ENCODE data around the gene LRRC43. TPM values are rescaled to one million over a fixed set of nuclear protein-coding genes. Genes with fewer than 3 reads are reported as not detected.
"Not testable (repeated sequence)": the region's sequence is repeated elsewhere in the genome, so short reads cannot be mapped to it uniquely, and the experiment has no call there.

LRRC43 gene
- total RNA-seq, 2 donors from 2014 or later = 0.68 to 0.71 TPM

DNA sequence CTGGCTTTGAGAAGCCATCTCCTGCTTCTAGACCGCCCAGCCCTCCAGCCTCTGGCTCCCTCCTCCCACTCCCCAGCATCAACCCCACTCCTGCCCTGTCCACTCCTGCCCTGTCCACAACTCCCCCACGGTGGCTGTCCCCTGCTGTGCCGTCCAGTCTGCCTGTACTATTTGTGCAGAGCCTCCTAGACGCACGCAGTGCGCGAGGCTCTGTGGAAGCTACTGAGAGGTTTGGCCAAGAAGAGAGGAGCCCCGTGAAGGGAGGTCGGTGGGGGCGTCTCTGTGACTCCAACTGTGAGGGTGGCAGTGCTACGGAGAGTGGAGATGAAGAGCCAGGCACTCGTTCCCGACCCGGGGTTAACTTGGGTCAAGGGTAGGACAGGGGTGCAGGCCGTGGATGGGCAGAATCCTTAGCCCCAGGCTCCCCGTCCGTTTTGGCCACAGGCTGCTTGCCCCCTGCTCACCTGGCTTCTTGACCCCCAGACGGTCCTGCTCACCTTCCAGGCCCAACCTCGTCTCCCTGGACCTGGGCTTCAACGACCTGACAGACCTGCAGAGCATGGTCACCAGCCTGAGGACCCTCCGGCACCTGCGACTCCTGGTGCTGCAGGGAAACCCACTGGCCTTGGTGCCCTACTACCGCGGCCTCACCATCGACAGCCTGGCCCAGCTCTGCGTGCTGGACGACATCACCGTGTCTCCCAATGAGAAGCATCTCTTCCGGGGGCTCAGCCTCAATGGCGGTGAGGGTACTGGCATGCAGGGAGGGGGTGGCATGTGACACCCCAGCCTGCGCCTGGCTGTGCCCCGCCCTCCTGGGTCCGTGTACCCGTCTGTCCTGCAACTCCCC lies 6.9 kb downstream of the LRRC43 start:
- intact Hi-C loops (cut with DNase I) = no loop called here
- ATAC-seq (no peak), DNase-seq (no peak)

DNA sequence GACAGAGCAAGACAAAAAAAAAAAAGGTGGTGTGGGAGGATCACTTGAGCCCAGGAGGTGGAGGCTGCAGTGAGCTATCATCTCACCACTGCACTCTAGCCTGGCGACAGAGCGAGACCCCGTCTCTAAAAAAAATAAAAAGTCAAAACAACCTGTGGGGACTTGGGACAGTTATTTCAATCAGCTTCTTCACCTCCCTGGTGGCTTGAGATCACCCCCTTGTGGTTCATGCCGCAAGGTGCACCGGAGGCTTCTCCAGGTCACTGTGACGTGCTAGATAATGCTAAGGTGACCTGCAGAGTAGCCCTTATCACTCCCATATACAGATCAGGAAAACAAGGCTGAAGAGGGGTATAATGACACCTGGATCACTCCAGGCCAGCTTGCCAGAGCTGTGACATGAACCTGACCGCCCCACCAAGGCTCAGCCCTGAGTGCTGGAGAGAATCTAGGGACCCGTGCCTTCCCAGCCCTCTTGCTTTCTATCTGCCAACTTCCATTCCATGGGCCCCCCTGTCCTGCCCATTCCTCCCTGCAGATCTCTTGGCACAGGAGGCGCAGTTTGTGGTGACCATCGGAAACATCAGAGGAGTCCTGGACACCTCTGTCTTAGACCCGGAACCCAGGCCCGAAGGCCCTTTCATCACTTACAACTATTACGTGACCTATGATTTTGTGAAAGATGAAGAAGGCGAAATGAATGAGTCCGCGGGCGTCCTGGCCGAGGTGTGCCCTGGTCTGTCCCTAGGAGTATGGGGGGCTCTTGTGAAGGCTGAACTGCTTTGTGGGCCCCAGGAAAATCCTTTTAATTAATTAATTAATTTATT lies 8.1 kb downstream of the LRRC43 start:
- no peak for DNase-seq
- ATAC-seq = peak; percentile 53 to 73
- intact Hi-C loops (cut with DNase I) = no loop called here

DNA sequence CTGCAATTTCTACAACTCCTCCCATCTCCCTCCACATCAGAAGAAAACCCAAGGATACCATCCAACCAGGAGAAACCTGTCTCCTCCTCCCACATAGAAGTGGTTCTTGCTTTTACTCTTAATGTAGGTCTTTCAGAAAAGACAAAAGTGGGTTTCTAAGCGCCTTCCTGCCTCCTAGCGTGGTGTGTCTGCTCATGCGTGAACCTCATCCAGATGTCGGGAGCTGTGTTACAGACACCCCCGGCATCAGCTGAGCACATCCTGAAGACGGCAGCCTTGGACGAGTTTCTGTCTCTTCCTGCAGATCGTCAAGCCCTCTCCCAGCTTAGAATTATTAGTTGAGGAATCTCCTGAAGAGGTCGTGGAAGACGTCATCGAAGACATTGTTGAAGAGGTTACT lies 9.5 kb downstream of the LRRC43 start:
- DNase-seq (no peak), ATAC-seq (no peak)
- intact Hi-C loops (cut with DNase I) = no loop called here

DNA sequence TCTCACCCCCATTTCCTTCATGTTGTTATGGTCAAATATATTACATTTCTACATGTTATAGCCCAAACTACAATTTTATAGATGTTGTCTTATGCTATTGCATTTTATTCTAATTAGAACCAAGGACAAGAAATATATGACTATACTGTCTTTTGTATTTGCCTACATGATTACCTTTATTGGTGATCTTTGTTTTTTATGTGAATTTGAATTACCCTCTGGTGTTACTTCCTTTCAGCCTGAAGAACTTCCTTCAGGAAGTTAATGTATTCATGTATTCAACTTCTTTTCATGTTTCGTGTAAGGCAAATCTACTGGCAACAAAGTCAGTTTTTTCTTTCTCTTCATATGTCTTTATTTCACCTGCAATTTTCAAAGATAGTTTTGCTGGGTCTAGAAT lies 11.9 kb downstream of the LRRC43 start:
- intact Hi-C loops (cut with DNase I) = no loop called here
- ATAC-seq (no peak), DNase-seq (no peak)

DNA sequence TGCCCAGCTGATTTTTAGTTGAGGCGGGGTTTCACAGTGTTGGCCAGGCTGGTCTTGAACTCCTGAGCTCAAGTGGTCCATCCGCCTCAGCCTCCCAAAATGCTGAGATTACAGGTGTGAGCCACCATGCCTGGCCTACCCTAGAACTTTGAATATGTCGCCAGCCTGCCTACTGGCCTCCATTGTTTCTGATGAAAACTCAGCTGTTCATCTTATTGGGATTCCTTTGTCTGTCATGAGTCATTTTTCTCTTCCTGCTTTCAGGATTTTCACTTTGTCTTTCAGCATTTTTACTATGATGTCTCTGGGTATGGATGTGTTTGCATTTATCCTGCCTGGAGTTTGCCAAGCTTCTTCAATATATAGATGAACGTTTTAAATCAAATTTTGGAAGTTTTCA lies 12.5 kb downstream of the LRRC43 start:
- DNase-seq (no peak), ATAC-seq (no peak)
- intact Hi-C loops (cut with DNase I) = no loop called here

DNA sequence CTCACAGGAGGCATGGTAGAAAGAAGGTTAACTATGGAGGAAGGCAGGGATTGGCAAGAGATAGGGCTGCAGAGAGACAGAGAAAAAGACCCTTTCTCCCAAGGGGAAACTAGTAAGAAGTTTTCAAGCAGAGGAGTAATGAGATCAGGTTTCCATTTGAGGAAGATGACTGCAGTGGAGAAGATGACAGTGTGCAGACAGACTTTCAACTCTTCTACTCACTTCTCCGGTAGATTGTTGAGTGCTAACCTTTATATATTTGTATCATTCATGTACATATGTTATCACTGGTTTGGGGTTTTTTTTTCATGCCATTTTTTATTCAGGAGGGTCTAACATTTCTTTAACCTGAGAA lies 14.7 kb downstream of the LRRC43 start:
- intact Hi-C loops (cut with DNase I) = no loop called here
- DNase-seq (no peak), ATAC-seq (no peak)

DNA sequence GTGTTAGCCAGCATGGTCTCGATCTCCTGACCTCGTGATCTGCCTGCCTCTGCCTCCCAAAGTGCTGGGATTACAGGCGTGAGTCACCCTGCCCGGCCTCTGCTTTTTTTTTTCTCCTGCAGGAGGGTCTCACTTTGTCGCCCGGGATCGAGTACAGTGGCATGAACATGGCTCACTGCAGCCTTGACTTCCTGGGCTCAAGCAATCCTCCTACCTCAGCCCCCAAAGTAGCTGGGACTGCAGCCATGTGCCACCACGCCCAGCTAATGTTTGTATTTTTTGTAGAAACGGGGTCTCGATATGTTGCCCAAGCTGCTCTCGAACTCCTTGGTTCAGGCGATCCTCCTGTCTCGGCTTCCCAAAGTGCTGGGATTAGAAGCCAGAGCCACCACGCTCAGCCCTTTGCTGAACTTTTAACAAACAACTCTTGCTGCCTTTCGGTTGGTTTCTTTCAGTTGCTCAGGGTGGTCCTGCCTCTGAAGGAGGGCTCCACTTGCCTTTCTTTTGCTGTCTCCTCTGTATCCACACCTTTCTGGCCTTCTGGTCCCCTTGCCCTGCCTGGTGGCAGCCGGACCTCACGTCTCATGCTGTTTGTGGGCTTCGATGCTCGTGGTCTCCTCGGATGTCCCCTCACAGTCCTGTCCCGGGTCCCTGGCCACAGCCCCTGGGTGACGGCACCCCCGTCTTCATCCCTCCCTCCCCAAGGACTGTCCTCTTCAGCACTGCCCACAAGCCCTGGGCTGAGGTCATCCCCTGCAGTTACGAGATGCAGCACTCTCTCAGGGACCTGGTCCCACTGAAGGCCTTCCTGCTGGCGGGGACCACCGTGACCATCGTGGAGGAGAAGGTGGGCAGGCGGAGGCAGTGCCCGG lies 16.8 kb downstream of the LRRC43 start:
- intact Hi-C loops (cut with DNase I) = no loop called here
- ATAC-seq (no peak), DNase-seq (no peak)

DNA sequence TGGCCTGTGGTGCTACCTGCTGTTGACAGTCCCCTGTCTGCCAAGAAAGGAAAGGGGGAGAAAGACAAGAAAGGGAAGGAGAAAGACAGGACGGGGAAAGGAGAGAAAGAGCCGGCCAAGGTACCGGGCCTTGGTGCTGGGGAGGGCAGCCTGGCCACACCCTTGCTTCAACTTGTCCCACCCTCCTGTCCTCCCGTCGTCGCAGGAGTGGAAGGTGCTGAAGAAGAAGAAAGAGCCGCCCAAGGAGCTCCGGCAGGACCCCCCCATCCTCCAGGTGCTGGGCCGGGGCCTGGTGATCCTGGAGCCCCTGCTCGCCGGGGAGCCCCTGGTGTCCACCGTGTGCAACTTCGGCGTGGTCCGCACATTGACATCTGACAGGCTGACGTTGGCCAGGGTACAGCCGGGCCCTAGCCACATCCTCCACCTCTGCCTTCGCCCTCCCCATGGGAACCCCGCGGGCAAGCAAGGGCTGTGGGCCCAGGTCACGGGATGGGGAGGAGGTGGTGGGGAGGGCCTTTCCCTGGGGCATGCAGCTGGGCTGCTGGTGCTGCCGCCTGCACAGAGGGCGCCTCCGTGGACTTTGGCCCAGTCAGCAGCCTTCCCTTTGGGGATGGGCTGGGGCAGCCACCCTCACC lies 17.7 kb downstream of the LRRC43 start:
- no peak for ATAC-seq
- intact Hi-C loops (cut with DNase I) = no loop called here
- DNase-seq = no peak

DNA sequence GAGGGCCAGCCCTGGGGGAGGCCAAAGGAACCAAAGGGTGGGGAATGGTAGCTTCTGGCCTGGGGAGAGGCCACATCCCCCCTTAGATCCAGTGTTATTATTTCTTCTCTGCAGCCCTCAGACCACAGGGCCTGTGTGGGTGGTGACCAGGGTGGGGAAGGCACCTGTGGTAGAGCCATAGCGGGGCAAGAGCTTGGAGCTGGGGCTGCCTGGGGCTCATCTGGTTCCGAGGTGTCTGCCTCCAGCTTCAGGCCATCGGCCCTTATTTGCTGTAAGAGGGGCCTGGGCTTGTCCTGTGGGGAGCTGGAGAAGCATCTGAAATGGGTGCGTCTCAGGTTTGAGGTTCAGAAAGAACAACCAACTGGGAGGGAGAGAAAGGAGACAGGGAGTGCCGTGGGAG lies 18.5 kb downstream of the LRRC43 start:
- ATAC-seq (no peak), DNase-seq (no peak)

DNA sequence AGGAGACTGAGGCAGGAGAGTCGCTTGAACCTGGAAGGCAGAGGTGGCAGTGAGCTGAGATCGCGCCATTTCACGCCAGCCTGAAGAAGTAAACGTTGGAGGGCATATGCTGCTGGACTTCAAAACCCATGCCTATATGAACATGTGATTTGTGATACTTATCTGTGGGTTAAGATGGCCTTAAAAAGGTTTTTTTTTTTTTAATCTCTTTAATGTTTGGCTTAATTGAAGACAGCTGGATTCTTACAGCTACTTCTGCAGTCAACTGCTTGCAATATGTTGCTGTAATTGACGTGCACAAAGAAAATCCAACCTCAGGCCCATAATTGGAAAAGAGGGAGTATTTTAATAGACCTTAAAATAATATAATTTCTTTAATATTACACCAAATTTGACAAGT lies 19.1 kb downstream of the LRRC43 start:
- DNase-seq (no peak), ATAC-seq (no peak)
- intact Hi-C loops (cut with DNase I) = no loop called here

More for the DNA sequence above, 18.5 kb downstream of the LRRC43 start:
- intact Hi-C loops (cut with DNase I) = no loop called here

DNA sequence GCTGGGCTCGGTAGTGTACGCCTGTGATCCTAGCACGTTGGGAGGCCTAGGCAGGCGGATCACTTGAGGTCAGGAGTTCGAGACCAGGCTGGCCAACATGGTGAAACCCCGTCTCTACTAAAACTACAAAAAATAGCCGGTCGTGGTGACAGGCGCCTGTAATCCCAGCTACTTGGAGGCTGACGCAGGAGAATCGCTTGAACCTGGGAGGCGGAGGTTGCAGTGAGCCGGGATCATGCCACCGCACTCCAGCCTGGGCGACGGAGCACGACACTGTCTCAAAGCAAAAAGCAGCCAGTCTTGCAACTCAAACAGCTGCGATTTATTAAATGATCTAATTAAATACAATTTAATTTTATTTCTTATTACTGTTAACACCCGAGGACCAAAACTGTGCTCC lies 19.9 kb downstream of the LRRC43 start:
- DNase-seq; intact Hi-C loops (cut with DNase I): not testable (repeated sequence)

DNA sequence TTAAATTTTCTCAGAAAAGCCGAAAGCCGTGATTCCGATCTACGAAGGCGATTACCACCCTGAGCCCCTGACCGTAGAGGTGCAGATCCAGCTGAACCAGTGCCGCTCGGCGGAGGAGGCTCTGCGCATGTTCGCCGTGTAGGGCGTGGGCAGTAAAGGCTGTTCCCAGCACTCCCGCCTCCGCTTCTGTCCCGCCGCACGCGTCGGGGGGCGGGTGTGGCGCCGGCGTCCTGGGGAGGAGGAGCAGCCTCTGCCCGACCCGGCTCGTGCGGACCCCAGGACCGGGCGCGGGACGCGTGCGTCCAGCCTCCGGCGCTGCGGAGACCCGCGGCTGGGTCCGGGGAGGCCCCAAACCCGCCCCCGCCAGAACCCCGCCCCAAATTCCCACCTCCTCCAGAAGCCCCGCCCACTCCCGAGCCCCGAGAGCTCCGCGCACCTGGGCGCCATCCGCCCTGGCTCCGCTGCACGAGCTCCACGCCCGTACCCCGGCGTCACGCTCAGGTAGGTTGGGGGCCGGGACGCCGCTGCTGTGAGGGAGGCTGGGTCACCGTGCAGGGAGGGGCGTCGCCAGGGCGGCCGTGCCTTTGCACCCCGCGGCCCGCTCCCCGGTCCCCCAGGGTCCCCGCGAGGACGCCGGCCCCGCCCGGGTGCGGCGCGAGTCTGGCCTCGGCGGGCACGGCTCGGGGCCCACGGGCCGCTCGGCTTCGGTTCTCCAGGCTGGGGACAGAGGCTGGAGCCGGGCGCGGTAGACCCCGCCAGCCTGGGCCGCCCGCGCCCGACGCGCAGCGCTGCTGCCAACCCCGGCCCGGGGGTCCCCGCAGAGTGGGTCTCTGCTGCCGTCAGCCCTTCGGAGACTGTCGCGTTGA lies 20.6 kb downstream of the LRRC43 start, which contains the start of gene B3GNT4:
B3GNT4 (plus strand) TSS at position 409 of the 866 bp plus-strand sequence. CDS start 910 bp downstream, outside the sequence.
- DNase-seq = peak; percentile 74
- peak; percentile 73 to 87 for ATAC-seq
- intact Hi-C loops (cut with DNase I) = no loop called here

More for the DNA sequence above, 19.9 kb downstream of the LRRC43 start:
- ATAC-seq = not testable (repeated sequence)

DNA sequence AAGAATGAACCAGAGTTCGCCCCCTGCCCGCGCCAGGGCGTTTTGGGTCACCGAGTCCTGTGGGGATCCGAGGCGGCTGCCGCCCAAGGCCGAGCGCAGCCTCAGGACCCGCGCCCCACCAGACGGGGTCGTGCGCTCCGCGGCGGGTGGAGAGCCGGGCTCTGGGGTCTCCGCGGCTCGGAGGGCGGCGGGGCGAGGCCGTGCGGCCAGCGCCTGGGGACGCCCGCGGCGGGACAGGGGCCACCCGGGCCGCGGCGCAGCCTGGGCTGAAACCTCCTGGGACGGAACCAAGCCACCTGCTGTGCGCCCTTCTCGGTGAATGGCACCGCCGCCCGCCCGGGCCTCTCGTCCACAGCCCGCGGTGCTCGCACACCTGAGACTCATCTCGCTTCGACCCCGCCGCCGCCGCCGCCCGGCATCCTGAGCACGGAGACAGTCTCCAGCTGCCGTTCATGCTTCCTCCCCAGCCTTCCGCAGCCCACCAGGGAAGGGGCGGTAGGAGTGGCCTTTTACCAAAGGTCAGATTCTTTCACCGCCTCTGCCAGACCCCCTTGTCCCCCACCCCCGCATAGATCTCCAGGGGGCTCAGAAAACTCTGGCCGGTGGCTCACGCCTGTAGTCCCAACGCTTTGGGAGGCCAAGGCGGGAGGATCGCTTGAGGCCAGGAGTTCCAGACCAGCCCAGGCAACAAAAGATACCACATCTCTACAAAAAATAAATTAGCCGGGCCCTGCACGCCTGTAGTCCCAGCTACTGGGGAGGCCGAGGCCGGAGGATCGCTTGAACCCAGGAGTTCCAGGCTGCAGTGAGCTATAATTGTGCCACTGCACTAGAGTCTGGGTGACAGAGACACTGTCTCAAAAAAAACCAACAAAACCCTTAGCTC lies 21.5 kb downstream of the LRRC43 start:
- peak in 1 of 2 donors; percentile 12 for ATAC-seq
- intact Hi-C loops (cut with DNase I) = no loop called here
- no peak for DNase-seq

DNA sequence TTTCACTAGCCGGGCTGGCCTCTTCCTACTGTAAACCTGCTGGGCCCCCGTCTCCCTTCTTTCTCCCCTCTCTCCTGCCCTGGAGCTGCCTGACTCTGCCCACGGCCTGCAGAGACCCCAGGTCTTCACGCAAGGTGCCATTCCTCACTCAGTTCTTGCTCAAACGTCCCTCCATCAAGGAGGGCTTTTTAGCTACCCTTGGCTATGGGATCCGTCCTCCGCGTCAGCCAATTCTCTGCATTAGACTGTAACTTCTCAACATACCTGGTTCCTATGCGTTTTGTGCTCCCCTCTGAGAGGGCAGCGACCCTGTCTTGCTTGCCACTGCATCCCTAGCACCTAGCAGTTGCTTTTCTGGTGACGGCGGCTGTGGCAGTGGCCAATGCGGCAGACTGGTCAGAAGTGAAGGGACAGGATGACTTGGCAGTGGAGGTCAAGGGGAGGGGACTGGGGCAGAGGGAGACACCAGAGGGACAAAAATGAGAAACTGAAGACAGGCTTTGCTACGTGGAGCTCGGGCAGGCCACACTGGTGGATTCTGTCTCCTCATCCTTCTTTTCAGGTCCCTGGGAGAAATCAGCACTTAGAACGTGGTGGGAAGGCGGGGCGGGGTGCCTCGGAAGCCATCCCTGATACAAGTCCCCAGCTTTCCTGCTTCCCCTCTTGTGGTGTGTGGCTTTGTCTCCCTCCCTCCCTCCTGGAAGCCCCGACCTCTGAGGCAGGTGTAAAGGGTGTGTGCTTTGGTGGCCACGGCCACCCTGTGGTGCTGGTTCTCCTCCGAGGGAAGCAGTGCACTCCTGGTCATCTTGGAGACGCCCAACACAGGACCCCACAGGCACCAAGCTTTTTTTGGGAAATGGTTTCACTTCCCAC lies 22.4 kb downstream of the LRRC43 start:
- DNase-seq (no peak), ATAC-seq (no peak)
- intact Hi-C loops (cut with DNase I) = no loop called here

DNA sequence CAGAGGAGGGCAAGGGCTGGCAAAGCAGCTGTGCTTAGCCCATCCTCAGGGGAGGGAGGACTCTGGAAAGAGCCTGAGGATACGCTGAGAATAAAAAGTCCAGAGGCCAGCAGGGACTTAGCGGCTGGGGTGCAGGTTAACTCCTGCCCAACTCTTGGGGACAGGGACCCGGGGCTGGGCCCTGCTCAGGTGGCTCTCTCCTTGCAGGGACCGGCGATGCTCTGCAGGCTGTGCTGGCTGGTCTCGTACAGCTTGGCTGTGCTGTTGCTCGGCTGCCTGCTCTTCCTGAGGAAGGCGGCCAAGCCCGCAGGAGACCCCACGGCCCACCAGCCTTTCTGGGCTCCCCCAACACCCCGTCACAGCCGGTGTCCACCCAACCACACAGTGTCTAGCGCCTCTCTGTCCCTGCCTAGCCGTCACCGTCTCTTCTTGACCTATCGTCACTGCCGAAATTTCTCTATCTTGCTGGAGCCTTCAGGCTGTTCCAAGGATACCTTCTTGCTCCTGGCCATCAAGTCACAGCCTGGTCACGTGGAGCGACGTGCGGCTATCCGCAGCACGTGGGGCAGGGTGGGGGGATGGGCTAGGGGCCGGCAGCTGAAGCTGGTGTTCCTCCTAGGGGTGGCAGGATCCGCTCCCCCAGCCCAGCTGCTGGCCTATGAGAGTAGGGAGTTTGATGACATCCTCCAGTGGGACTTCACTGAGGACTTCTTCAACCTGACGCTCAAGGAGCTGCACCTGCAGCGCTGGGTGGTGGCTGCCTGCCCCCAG lies 23.4 kb downstream of the LRRC43 start:
- no peak for DNase-seq
- no peak for ATAC-seq
- intact Hi-C loops (cut with DNase I) = no loop called here
